Spleen (tissue), 7 donors: Measurements from ENCODE around the gene UBR2.
"Not testable (repeated sequence)": the region's sequence is repeated elsewhere in the genome, so short reads cannot be mapped to it uniquely, and the experiment has no call there.

Source experiments
- CTCF ChIP-seq, 11 experiments: fragments of 200-600 bp in 7 of 11; fragments of 450-650 bp in 4 of 11; sonication (generic) in 4 of 11; IDR thresholded peaks in 8 of 11; conservative IDR thresholded peaks in 3 of 11; 1 replicate in 7 of 11; 2 replicates in 4 of 11; pipeline versions ENCODE4 v1.4.0 to v1.8.0; 2016 to 2021; ENCODE audit warnings: antibody characterized with exemption in 11 of 11, inconsistent platforms in 4 of 11, mild to moderate bottlenecking in 1 of 11
- POLR2A ChIP-seq, 3 donors: fragments of 450-650 bp; IDR thresholded peaks; one replicate each; pipeline ENCODE4 v1.5.1; 2017; ENCODE audit warnings: antibody characterized with exemption in 3 of 3, mild to moderate bottlenecking in 1 of 3
- donor health status: DM: no; HTN: no; CAD: no; lungs with moderate emphysema.
- donor health status: DM: no; HTN: no; CAD: no.
- donor health status: DM: no; HTN: no; CAD: no.

DNA sequence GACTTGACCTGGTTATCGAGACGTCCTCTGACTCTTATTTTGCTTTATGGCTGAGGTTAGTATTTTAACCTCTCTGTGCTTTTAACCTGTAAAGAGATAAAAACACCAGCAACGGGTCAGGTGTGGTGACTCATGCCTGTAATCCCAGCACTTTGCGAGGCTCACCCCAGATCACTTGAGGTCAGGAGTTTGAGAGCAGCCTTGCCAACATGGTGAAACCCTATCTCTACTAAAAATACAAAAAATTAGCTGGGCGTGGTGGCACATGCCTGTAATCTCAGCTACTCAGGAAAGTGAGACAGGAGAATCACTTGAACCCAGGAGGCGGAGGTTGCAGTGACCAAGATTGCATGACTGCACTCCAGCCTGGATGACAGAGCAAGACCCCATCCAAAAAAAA lies 110.5 kb downstream of the UBR2 start:
- not testable (repeated sequence) for TF ChIP-seq POLR2A (IDR thresholded peaks at IDR 0.05); CTCF (IDR thresholded peaks at IDR 0.05 in 8 of 11, conservative IDR thresholded peaks at IDR 0.05 in 3 of 11)
